GM12801 (cell line): Measurements from ENCODE around the gene RAB7A.

Experiments
- TF ChIP-seq, protein P1 (sequence below): IDR thresholded peaks from one replicate; pipeline ENCODE4 v1.5.1; 2011; ENCODE audit warnings: control low read depth; ENCODE audit not compliant: insufficient read length; ENCODE audit errors: extremely low read depth

RAB7A gene

DNA sequence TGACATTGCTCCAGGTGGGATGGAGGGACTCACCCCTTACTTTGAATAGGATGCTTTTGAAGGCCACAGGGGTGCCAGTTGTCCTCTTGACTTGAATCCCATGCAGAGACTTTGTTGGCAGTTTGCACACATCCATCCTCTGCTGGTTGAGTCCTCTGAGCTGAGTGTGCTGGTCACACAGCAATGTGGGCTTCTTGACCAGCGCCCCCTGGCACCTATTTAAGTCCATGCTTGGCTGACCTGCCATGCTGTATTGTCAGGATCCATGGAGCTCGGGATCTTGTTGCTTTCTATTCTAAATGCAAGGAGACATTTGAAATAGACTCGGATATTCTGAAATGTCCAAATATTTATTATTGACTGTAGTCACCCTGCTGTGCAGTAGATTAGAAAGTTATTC lies 19.8 kb downstream of the RAB7A start:
- TF ChIP-seq, protein P1, sequence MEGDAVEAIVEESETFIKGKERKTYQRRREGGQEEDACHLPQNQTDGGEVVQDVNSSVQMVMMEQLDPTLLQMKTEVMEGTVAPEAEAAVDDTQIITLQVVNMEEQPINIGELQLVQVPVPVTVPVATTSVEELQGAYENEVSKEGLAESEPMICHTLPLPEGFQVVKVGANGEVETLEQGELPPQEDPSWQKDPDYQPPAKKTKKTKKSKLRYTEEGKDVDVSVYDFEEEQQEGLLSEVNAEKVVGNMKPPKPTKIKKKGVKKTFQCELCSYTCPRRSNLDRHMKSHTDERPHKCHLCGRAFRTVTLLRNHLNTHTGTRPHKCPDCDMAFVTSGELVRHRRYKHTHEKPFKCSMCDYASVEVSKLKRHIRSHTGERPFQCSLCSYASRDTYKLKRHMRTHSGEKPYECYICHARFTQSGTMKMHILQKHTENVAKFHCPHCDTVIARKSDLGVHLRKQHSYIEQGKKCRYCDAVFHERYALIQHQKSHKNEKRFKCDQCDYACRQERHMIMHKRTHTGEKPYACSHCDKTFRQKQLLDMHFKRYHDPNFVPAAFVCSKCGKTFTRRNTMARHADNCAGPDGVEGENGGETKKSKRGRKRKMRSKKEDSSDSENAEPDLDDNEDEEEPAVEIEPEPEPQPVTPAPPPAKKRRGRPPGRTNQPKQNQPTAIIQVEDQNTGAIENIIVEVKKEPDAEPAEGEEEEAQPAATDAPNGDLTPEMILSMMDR, result no peak

DNA sequence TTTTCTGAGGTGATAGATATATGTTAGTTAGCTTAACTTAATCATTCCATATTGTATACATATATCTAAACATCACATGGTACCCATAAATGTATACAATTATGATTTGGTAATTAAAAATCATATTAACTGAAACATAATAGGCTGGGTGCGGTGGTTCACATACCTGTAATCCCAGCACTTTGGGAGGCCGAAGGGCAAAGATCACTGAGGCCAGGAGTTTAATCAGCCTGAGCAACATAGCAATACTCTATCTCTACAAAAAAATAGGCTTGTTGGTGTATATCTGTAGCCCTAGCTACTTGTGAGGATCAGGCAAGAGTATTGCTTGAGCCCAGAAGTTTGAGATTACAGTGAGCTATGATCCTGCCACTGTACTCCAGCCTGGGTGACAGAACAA lies 20.9 kb downstream of the RAB7A start:
- TF ChIP-seq, protein P1, result no peak

DNA sequence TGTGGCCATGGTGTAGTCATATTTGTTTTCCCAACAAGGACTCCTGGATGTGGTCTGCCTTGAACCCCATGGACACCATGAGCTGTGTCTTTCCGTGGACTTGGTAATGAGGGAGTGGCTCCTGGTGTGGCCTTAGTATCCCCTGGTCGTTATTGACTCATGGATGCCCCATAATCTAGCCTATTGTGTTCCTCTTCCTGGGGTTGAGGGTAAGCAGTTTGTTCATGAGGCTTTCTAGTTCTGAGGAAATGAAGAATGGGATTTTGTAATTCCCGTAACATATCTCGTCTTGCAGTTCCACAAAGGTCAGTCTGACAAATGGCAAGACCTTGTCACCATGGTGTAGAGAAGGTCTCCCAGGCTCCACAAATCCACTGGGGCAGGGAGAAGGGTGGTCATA lies 22.6 kb downstream of the RAB7A start:
- TF ChIP-seq, protein P1, result no peak

DNA sequence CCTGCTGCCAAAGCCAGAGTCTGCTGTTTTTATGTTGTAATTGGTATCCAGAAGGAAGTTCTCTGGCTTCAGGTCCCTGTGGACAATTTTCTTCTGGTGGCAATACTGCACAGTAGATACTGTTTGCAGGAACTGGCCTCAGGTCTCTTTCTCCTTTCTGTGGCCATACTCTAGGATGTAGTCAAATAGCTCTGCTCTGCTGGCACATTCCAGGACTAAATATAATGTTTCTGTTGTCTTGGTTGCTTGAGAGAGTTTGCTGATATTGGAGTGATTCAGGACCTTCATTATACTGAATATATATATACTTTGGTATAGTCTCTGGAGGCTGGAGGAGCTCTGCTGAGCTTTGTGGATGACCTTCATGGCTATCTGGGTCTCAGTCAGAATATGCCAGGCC lies 23.1 kb downstream of the RAB7A start:
- TF ChIP-seq, protein P1, result no peak

DNA sequence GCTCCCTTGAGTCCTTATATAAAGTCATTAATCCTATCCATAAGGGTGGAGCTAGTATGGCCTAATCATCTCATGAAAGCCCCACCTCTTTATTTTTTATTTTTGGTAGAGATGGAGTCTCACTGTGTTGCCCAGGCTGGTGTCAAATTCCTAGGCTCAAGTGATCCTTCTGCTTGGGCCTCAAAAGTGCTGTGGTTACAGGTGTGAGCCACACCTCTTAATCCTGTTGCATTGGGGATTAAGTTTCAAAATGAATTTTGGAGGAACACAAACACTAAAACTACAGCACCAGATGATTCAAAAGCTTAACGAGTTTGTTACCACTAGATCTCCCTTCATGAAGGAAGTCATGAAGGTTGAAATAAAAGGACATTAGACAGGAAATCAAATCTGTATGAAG lies 27.7 kb downstream of the RAB7A start:
- TF ChIP-seq, protein P1, result no peak

DNA sequence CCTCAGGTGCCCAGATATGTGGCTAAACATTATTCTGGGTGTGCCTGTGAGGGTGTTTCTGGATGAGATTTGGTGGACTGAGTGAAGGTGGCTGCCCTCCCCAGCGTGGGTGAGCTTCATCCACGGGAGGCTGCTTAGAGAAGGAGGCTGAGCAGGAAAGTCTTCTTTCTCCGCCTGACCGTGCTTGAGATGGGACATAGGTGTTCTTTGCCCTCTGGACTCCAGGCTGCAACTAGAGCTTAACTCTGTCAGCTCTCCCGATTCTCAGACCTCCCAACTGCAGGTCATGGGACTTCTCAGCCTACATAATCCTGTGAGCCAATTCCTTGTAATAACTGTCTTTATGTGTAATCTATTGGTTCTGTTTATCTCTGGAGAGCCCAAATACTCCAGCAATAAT lies 34.1 kb downstream of the RAB7A start:
- TF ChIP-seq, protein P1, result no peak

DNA sequence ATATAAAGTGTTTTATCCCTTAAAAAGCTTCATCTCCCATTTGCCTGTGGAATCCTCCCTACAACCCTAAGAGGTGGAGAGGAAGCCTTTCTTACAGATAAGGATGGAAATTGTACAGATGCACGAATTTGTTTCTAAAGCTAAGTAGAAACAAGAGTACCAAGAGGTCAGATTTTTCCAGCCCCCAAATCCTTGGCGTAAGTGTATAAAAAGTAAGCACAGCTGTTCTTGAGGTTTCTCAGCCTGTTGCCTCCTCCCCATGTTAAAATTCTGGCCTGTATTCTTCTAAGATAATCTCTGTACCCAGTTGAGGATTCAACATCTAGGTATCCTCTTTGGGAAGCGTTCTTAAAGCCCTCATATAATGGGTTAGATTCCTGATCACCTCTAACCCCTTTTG lies 34.9 kb downstream of the RAB7A start:
- TF ChIP-seq, protein P1, result no peak

DNA sequence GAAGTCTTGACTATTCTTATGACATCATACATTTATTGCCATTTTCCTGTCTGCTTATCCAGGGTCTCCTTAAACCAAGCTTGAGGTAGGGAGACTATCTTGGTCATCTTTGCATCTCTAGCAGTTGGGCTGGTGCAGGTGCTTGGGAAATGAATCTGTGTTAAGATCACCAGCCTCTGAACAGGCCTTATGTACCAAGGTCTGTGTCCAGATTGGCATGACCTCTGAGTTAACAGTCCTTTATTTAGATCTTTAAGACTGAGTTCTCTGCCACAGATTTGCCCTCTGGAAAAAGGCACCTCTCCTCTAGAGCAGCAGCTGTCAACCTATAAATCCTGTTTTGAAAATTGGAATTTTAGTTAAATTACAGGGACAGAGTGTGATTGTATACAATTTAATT lies 35.4 kb downstream of the RAB7A start:
- TF ChIP-seq, protein P1, result no peak
